Upper lobe of left lung (tissue), 6 donors: ENCODE results near the gene MOV10L1. TPM values are rescaled to one million over a fixed set of nuclear protein-coding genes. Genes with fewer than 3 reads are reported as not detected.
"Not testable (repeated sequence)": the region's sequence is repeated elsewhere in the genome, so short reads cannot be mapped to it uniquely, and the experiment has no call there.

ENCODE experiments used
- ATAC-seq, 2 donors: fragments of 200-7000 bp; cut with Tn5 transposase; one replicate each; pipeline ENCODE4 v1.9.1; 2022; ENCODE audit warnings: mild to moderate bottlenecking in 2 of 2, moderate library complexity in 2 of 2; ENCODE audit not compliant: low FRiP score in 2 of 2
- DNase-seq, 2 donors: peaks; one replicate each; pipeline ENCODE4 v3.0.0-alpha.2; 2019 to 2020
- H3K27ac ChIP-seq, 4 donors: fragments of 200-600 bp; sonication (generic); one replicate each; pipeline ENCODE4 v1.5.1; 2016 to 2019
- H3K27me3 ChIP-seq, 4 donors: fragments of 200-600 bp; sonication (generic); one replicate each; pipeline ENCODE4 v1.5.1; 2017 to 2019
- H3K36me3 ChIP-seq, 4 donors: fragments of 200-600 bp; sonication (generic); one replicate each; pipeline ENCODE4 v1.5.1; 2016 to 2019
- H3K4me1 ChIP-seq, 4 donors: fragments of 200-600 bp; sonication (generic); one replicate each; pipeline ENCODE4 v1.5.1; 2018 to 2019
- H3K4me3 ChIP-seq, 4 donors: fragments of 200-600 bp; sonication (generic); one replicate each; pipeline ENCODE4 v1.5.1; 2017 to 2019; ENCODE audit warnings: mild to moderate bottlenecking in 2 of 4, moderate library complexity in 1 of 4
- H3K9me3 ChIP-seq, 4 donors: fragments of 200-600 bp; sonication (generic); one replicate each; pipeline ENCODE4 v1.5.1; 2018 to 2019
- CTCF ChIP-seq, 6 experiments: fragments of 450-650 bp in 4 of 6; fragments of 200-600 bp in 2 of 6; sonication (generic) in 2 of 6; IDR thresholded peaks; one replicate each; pipeline ENCODE4 v1.5.1; 2016 to 2019; ENCODE audit warnings: antibody characterized with exemption in 6 of 6
- EP300 ChIP-seq, 4 donors: sonication (generic); formaldehyde crosslinking; IDR thresholded peaks; one replicate each; pipeline ENCODE4 v1.5.1; 2017; ENCODE audit warnings: antibody characterized with exemption in 4 of 4, control low read depth in 2 of 4
- POLR2A ChIP-seq, 4 donors: fragments of 450-650 bp; IDR thresholded peaks; one replicate each; pipeline ENCODE4 v1.5.1; 2016 to 2017; ENCODE audit warnings: antibody characterized with exemption in 4 of 4, mild to moderate bottlenecking in 2 of 4
- POLR2AphosphoS5 ChIP-seq, 2 donors: sonication (generic); formaldehyde crosslinking; IDR thresholded peaks; one replicate each; pipeline ENCODE4 v1.5.1; 2017; ENCODE audit warnings: antibody characterized with exemption in 2 of 2
- WGBS, 2 donors: methylation state at CpG; one replicate each; pipeline ENCODE4 v1.1.5; 2017 to 2018; 5-methylcytosine and 5-hydroxymethylcytosine counted together
- total RNA-seq, 6 donors: library from RNA; depleted of rRNA in 4 of 6; stranded (reverse); fragments of >200 nt in 4 of 6; gene quantifications; one replicate each; pipeline versions ENCODE4 v1.1.0 to v1.2.1, GENCODE V29; 2016 to 2021
- donor health status: DM: no; HTN: no; CAD: no; lungs with moderate emphysema.
- donor health status: DM: no; HTN: yes; CAD: no; lungs with severe emphysema.

Gene MOV10L1
- total RNA-seq, 6 donors from 2014 or later, result 0.47 to 3.1 (median 1.8) TPM; not detected in 1

GRCh38 chr22:50125029-50125428, 35.2 kb downstream of the MOV10L1 start:
- no peak for DNase-seq
- Histone ChIP-seq H3K36me3 (no peaks in the 10 kb centered on the region), H3K27me3 (no peaks in the 10 kb centered on the region), H3K4me1 (no peaks in the 10 kb centered on the region), H3K4me3 (no peak overlapping the region), H3K27ac (no peak overlapping the region), H3K9me3 (peaks cover 0 to 14% (median 7%) of the 10 kb centered on the region in 4 donors)
- 90 to 91% methylated on average over 8 to 9 of the region's 9 CpGs for WGBS, 2 donors
- TF ChIP-seq POLR2A (IDR thresholded peaks at IDR 0.05), result no peak
- TF ChIP-seq POLR2AphosphoS5 (IDR thresholded peaks at IDR 0.05), result no peak
- no peak for TF ChIP-seq EP300 (IDR thresholded peaks at IDR 0.05)
- no peak for TF ChIP-seq CTCF (IDR thresholded peaks at IDR 0.05)
- no peak for ATAC-seq

- Histone ChIP-seq H3K4me1 (no peaks in the 10 kb centered on the region), H3K27me3 (no peaks in the 10 kb centered on the region), H3K9me3 (no peaks in the 10 kb centered on the region), H3K36me3 (no peaks in the 10 kb centered on the region), H3K4me3 (no peak overlapping the region), H3K27ac (no peak overlapping the region)
- no peak for TF ChIP-seq CTCF (IDR thresholded peaks at IDR 0.05)
- TF ChIP-seq POLR2AphosphoS5 (IDR thresholded peaks at IDR 0.05), result no peak
- no peak for TF ChIP-seq EP300 (IDR thresholded peaks at IDR 0.05)
- TF ChIP-seq POLR2A (IDR thresholded peaks at IDR 0.05), result no peak
- WGBS, 2 donors, result 85% methylated on average over 10 of the region's 10 CpGs
- ATAC-seq, result no peak
- DNase-seq, result no peak
Observed at GRCh38 chr22:50129121-50129736, 39.4 kb downstream of the MOV10L1 start.

GRCh38 chr22:50131894-50132293, 42.1 kb downstream of the MOV10L1 start:
- Histone ChIP-seq H3K27ac (no peak overlapping the region), H3K4me3 (no peak overlapping the region), H3K9me3 (no peaks in the 10 kb centered on the region), H3K27me3 (no peaks in the 10 kb centered on the region), H3K36me3 (no peaks in the 10 kb centered on the region), H3K4me1 (peaks cover 0 to 3% (median 0%) of the 10 kb centered on the region in 4 donors)
- no peak for DNase-seq
- WGBS, 2 donors, result 91 to 92% methylated on average over 4 of the region's 4 CpGs
- TF ChIP-seq POLR2AphosphoS5 (IDR thresholded peaks at IDR 0.05), result no peak
- TF ChIP-seq POLR2A (IDR thresholded peaks at IDR 0.05), result no peak
- no peak for TF ChIP-seq CTCF (IDR thresholded peaks at IDR 0.05)
- TF ChIP-seq EP300 (IDR thresholded peaks at IDR 0.05), result no peak
- ATAC-seq, result no peak

GRCh38 chr22:50134481-50134880, 44.7 kb downstream of the MOV10L1 start:
- ATAC-seq (no peak), DNase-seq (no peak)
- Histone ChIP-seq H3K9me3 (no peaks in the 10 kb centered on the region), H3K4me3 (no peak overlapping the region), H3K27ac (no peak overlapping the region), H3K27me3 (no peaks in the 10 kb centered on the region), H3K36me3 (no peaks in the 10 kb centered on the region), H3K4me1 (peaks cover 0 to 3% (median 0%) of the 10 kb centered on the region in 4 donors)
- 86 to 91% methylated on average over 10 of the region's 10 CpGs for WGBS, 2 donors
- TF ChIP-seq POLR2A (IDR thresholded peaks at IDR 0.05), result no peak
- no peak for TF ChIP-seq POLR2AphosphoS5 (IDR thresholded peaks at IDR 0.05)
- no peak for TF ChIP-seq CTCF (IDR thresholded peaks at IDR 0.05)
- no peak for TF ChIP-seq EP300 (IDR thresholded peaks at IDR 0.05)

- 54 to 71% methylated on average over 5 of the region's 5 CpGs for WGBS, 2 donors
- no peak for TF ChIP-seq CTCF (IDR thresholded peaks at IDR 0.05)
- TF ChIP-seq EP300 (IDR thresholded peaks at IDR 0.05), result no peak
- TF ChIP-seq POLR2A (IDR thresholded peaks at IDR 0.05), result no peak
- TF ChIP-seq POLR2AphosphoS5 (IDR thresholded peaks at IDR 0.05), result no peak
- no peak for ATAC-seq
- no peak overlapping the region for H3K27ac ChIP-seq
- H3K4me1 ChIP-seq, result peaks cover 0 to 5% (median 1%) of the 10 kb centered on the region in 4 donors
- H3K27me3 ChIP-seq, result no peaks in the 10 kb centered on the region
- no peak overlapping the region for H3K4me3 ChIP-seq
- DNase-seq, result no peak
- H3K9me3 ChIP-seq, result no peaks in the 10 kb centered on the region
- H3K36me3 ChIP-seq, result no peaks in the 10 kb centered on the region
Observed at GRCh38 chr22:50136581-50137015, 46.8 kb downstream of the MOV10L1 start.

- not testable (repeated sequence) for H3K9me3 ChIP-seq, ATAC-seq, H3K27ac ChIP-seq, H3K27me3 ChIP-seq, DNase-seq, H3K4me3 ChIP-seq, H3K36me3 ChIP-seq
- WGBS, 2 donors, result 95% methylated on average over 9 of the region's 9 CpGs
- H3K4me1 ChIP-seq, result peaks cover 0 to 11% (median 4%) of the 10 kb centered on the region in 4 donors
Observed at GRCh38 chr22:50137277-50137676, 47.5 kb downstream of the MOV10L1 start.
